ENCODE data around the gene LGR5.

The LGR5 gene, protein sequence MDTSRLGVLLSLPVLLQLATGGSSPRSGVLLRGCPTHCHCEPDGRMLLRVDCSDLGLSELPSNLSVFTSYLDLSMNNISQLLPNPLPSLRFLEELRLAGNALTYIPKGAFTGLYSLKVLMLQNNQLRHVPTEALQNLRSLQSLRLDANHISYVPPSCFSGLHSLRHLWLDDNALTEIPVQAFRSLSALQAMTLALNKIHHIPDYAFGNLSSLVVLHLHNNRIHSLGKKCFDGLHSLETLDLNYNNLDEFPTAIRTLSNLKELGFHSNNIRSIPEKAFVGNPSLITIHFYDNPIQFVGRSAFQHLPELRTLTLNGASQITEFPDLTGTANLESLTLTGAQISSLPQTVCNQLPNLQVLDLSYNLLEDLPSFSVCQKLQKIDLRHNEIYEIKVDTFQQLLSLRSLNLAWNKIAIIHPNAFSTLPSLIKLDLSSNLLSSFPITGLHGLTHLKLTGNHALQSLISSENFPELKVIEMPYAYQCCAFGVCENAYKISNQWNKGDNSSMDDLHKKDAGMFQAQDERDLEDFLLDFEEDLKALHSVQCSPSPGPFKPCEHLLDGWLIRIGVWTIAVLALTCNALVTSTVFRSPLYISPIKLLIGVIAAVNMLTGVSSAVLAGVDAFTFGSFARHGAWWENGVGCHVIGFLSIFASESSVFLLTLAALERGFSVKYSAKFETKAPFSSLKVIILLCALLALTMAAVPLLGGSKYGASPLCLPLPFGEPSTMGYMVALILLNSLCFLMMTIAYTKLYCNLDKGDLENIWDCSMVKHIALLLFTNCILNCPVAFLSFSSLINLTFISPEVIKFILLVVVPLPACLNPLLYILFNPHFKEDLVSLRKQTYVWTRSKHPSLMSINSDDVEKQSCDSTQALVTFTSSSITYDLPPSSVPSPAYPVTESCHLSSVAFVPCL

DNA sequence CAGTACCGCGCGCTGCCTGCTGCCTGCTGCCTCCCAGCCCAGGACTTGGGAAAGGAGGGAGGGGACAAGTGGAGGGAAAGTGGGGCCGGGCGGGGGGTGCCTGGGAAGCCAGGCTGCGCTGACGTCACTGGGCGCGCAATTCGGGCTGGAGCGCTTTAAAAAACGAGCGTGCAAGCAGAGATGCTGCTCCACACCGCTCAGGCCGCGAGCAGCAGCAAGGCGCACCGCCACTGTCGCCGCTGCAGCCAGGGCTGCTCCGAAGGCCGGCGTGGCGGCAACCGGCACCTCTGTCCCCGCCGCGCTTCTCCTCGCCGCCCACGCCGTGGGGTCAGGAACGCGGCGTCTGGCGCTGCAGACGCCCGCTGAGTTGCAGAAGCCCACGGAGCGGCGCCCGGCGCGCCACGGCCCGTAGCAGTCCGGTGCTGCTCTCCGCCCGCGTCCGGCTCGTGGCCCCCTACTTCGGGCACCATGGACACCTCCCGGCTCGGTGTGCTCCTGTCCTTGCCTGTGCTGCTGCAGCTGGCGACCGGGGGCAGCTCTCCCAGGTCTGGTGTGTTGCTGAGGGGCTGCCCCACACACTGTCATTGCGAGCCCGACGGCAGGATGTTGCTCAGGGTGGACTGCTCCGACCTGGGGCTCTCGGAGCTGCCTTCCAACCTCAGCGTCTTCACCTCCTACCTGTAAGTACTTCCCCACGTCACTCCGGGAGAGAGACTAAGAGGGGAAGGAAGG is at the start of gene LGR5:
LGR5 (plus strand) TSS at position 186 of the 732 bp plus-strand sequence; CDS start at position 469, 283 bp downstream.
- peak within 1 kb of the TSS; percentile 48 for H3K4me3 ChIP-seq (ENCODE audit: low read length)
- TF ChIP-seq, protein P1, sequence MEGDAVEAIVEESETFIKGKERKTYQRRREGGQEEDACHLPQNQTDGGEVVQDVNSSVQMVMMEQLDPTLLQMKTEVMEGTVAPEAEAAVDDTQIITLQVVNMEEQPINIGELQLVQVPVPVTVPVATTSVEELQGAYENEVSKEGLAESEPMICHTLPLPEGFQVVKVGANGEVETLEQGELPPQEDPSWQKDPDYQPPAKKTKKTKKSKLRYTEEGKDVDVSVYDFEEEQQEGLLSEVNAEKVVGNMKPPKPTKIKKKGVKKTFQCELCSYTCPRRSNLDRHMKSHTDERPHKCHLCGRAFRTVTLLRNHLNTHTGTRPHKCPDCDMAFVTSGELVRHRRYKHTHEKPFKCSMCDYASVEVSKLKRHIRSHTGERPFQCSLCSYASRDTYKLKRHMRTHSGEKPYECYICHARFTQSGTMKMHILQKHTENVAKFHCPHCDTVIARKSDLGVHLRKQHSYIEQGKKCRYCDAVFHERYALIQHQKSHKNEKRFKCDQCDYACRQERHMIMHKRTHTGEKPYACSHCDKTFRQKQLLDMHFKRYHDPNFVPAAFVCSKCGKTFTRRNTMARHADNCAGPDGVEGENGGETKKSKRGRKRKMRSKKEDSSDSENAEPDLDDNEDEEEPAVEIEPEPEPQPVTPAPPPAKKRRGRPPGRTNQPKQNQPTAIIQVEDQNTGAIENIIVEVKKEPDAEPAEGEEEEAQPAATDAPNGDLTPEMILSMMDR (conservative IDR thresholded peaks at IDR 0.05; ENCODE audit: low read depth, low read length), result no peak
- DNase-seq (ENCODE audit: low read depth), result no peak

DNA sequence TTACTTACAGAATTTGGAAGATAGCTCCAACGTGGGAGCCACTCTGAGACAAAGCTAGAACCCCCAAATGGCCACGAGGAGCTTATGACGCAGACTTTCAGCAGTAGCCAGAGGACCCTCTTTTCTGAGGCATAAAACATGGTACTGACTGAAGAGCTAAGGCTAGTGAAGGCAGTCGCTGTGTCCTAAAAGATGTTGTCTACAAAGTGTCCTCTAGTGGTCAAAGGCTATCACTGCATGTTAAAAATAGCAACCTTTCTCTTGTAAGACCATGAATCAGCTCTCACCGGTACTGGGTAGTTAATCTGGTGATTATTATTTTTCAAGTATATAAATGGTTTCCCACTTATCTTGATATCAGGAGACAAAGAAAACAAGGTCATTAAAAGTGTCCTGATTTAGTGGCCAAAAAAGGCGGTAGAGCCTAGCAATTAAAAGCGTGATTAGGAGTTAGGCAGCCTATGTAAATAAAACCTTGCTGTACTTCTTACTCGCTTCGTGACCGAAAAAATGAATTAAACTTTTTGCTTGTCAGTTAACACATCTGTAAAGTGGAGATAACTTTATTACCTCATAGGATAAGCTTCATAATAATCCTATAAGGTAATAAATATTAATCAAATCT is 47.0 kb upstream of the LGR5 start:
- peak; percentile 75 for DNase-seq (ENCODE audit: low read depth)
- H3K4me3 ChIP-seq (ENCODE audit: low read length), result no peak overlapping the region
- TF ChIP-seq, protein P1 (conservative IDR thresholded peaks at IDR 0.05; ENCODE audit: low read depth, low read length), result peak; percentile 85

DNA sequence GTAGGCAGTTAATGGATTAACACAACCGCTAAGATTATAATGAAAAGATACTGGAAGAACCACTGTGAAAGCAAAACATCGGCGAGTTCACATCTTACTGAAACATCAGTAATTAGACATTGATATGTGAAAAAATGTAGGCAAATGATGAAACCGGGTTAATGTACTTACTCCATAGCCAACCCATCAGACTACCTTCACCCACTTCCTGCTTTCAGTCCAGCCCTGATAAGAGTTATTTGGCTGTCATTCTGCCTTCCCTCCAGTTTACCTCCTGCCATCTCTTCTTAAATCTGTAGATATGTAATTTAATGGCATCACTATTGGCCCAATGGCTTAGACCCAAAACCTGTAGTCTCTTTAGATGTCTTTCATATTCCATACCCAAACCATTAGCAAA is 46.0 kb upstream of the LGR5 start:
- H3K4me3 ChIP-seq (ENCODE audit: low read length), result no peak overlapping the region
- TF ChIP-seq, protein P1 (conservative IDR thresholded peaks at IDR 0.05; ENCODE audit: low read depth, low read length), result no peak
- no peak for DNase-seq (ENCODE audit: low read depth)

DNA sequence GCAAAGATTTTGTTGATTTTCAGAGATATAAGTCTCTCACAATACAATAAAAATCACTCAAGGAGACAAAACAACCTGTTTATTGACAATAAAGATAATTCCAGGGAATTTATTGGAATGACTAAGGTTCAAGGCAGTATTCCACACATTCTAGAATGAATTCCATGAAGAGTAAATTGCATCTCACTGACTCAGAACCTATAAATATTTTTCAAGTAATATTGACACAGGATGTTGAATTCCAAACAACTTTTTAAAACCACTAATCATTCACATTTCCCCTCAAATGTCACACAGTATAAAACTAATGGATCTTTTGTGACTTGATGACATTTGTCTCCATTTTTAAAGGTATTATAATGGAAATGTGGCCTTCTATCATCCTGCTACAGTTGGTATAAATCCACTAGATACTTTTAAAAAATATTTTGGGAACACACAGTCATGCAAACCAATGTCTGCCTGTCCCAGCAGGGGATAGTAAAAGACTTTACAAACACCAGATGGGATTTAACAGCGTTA is 42.1 kb upstream of the LGR5 start:
- DNase-seq (ENCODE audit: low read depth), result no peak
- no peak overlapping the region for H3K4me3 ChIP-seq (ENCODE audit: low read length)
- TF ChIP-seq, protein P1 (conservative IDR thresholded peaks at IDR 0.05; ENCODE audit: low read depth, low read length), result no peak

DNA sequence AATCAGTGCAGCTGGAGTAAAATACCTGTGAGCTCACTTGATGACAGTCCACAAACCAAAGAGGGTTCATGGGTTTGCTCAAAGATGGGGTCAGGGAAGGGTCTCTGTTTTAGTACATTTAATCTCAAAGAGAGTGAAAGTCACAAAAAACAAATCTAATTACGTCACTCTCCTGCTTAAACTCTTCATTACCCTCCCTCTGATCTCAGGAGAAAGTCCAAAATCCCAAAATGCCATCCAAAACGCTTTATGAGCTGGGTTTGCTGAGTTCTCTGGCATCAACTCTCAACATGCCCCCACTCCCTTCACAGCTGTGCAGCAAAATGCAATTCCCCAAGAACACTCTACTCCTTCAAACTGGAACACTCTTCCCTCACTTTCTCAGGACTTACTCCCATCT is 40.4 kb upstream of the LGR5 start:
- TF ChIP-seq, protein P1 (conservative IDR thresholded peaks at IDR 0.05; ENCODE audit: low read depth, low read length), result no peak
- H3K4me3 ChIP-seq (ENCODE audit: low read length), result no peak overlapping the region
- no peak for DNase-seq (ENCODE audit: low read depth)

DNA sequence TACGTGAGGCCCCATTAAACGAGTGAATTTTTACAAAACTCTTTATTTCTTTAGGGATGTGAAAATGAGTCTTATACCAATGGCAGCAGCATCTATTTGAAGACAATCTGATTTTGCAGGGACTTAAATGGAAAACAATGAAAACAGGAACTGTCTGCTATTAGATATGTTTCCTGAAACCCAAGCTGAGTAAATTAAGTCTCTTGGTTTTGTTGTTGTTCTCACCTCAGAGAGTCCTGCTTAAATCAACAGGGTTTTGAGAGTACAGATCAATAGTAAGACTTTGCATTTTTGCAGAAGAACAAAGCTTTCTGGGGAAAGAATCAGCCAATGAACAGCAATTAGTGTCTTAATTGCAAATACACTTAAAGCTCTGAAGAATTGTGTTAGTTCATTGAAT is 39.1 kb upstream of the LGR5 start:
- TF ChIP-seq, protein P1 (conservative IDR thresholded peaks at IDR 0.05; ENCODE audit: low read depth, low read length), result no peak
- DNase-seq (ENCODE audit: low read depth), result no peak
- no peak overlapping the region for H3K4me3 ChIP-seq (ENCODE audit: low read length)
